Loucy (cell line): Measurements from ENCODE around the gene BTBD6.

Source experiments
- H2AFZ ChIP-seq: fragments of 200-600 bp; sonication (generic); 2 replicates; pipeline ENCODE4 v1.6.0; 2016; ENCODE audit warnings: antibody characterized with exemption, mild to moderate bottlenecking, low read length, moderate library complexity
- H3F3A ChIP-seq: fragments of 200-600 bp; 2 replicates; pipeline ENCODE4 v1.6.0; 2016; ENCODE audit warnings: antibody characterized with exemption, low read depth, mild to moderate bottlenecking
- H3K27me3 ChIP-seq: fragments of 200-600 bp; sonication (generic); 2 replicates; pipeline ENCODE4 v1.6.1; 2014; ENCODE audit warnings: low read length, mild to moderate bottlenecking; ENCODE audit not compliant: insufficient read depth, poor library complexity, severe bottlenecking
- H3K36me3 ChIP-seq: fragments of 200-600 bp; sonication (generic); 2 replicates; pipeline ENCODE4 v1.6.1; 2016; ENCODE audit warnings: low read length; ENCODE audit not compliant: insufficient read depth
- H3K4me1 ChIP-seq: fragments of 200-600 bp; sonication (generic); 2 replicates; pipeline ENCODE4 v1.5.1; 2014; ENCODE audit warnings: low read length, mild to moderate bottlenecking; ENCODE audit not compliant: insufficient read depth, poor library complexity, severe bottlenecking
- H3K4me2 ChIP-seq: fragments of 200-600 bp; sonication (generic); 2 replicates; pipeline ENCODE4 v1.6.0; 2014; ENCODE audit warnings: antibody characterized with exemption, low read length, low read depth, mild to moderate bottlenecking; ENCODE audit not compliant: poor library complexity, severe bottlenecking
- H3K4me3 ChIP-seq: fragments of 200-600 bp; sonication (generic); 2 replicates; pipeline ENCODE4 v1.5.1; 2014; ENCODE audit warnings: low read length, mild to moderate bottlenecking, mixed read lengths; ENCODE audit not compliant: poor library complexity, severe bottlenecking
- H3K79me2 ChIP-seq: fragments of 200-600 bp; sonication (generic); 2 replicates; pipeline ENCODE4 v1.6.1; 2014; ENCODE audit warnings: low read length; ENCODE audit not compliant: insufficient read depth
- H3K9ac ChIP-seq: fragments of 200-600 bp; sonication (generic); 2 replicates; pipeline ENCODE4 v1.6.0; 2014; ENCODE audit warnings: mild to moderate bottlenecking, low read depth, low read length, moderate library complexity; ENCODE audit not compliant: poor library complexity, severe bottlenecking
- H3K9me2 ChIP-seq: fragments of 200-600 bp; sonication (generic); replicated peaks from 2 replicates; pipeline ENCODE4 v1.6.1; 2016; ENCODE audit warnings: low read depth, low read length, mixed read lengths
- H3K9me3 ChIP-seq: fragments of 200-600 bp; sonication (generic); 2 replicates; pipeline ENCODE4 v1.6.1; 2014; ENCODE audit warnings: mild to moderate bottlenecking, antibody characterized with exemption, low read length, low read depth; ENCODE audit not compliant: insufficient read depth
- H4K20me1 ChIP-seq: fragments of 200-600 bp; sonication (generic); 2 replicates; pipeline ENCODE4 v1.6.0; 2014; ENCODE audit warnings: antibody characterized with exemption, low read length, mild to moderate bottlenecking; ENCODE audit not compliant: insufficient read depth, poor library complexity, severe bottlenecking
- CTCF ChIP-seq: fragments of 200-600 bp; sonication (generic); conservative IDR thresholded peaks from 2 replicates; pipeline ENCODE4 v1.5.1; 2014; ENCODE audit warnings: mild to moderate bottlenecking, antibody characterized with exemption, low read length
- EZH2phosphoT487 ChIP-seq: fragments of 200-600 bp; IDR thresholded peaks from 2 replicates; pipeline ENCODE4 v1.6.1; 2018; ENCODE audit warnings: antibody characterized with exemption, mild to moderate bottlenecking, moderate library complexity, borderline replicate concordance

BTBD6 gene

GRCh38 chr14:105256292-105256960 lies 8.1 kb downstream of the BTBD6 start:
- Histone ChIP-seq H3K4me1 (peaks cover 10% of the 10 kb centered on the region), H3K79me2 (no peaks in the 10 kb centered on the region), H4K20me1 (no peaks in the 10 kb centered on the region), H3K9me3 (no peaks in the 10 kb centered on the region), H3K36me3 (peaks cover 1% of the 10 kb centered on the region; the same call in 1 of the 2 replicates), H3K9me2 (no peaks in the 10 kb centered on the region), H3K27me3 (no peaks in the 10 kb centered on the region), H3F3A (no peaks in the 10 kb centered on the region), H3K9ac (no peak overlapping the region), H2AFZ (no peak overlapping the region), H3K4me3 (no peak overlapping the region), H3K4me2 (no peak overlapping the region)
- no peak for TF ChIP-seq EZH2phosphoT487
- TF ChIP-seq CTCF = no peak

- TF ChIP-seq EZH2phosphoT487 = no peak
- no peak for TF ChIP-seq CTCF
- Histone ChIP-seq H3K27me3 (no peaks in the 10 kb centered on the region), H3K36me3 (peaks cover 3% of the 10 kb centered on the region; the same call in 1 of the 2 replicates), H3K9ac (no peak overlapping the region), H3K4me1 (peaks cover 10% of the 10 kb centered on the region), H4K20me1 (no peaks in the 10 kb centered on the region), H3F3A (no peaks in the 10 kb centered on the region), H3K79me2 (no peaks in the 10 kb centered on the region), H3K4me2 (no peak overlapping the region), H3K4me3 (no peak overlapping the region), H3K9me2 (no peaks in the 10 kb centered on the region), H2AFZ (no peak overlapping the region), H3K9me3 (no peaks in the 10 kb centered on the region)
These were observed 9.1 kb downstream of the BTBD6 start for GRCh38 chr14:105257464-105257863.

GRCh38 chr14:105258846-105259245 lies 10.5 kb downstream of the BTBD6 start:
- Histone ChIP-seq H3K4me3 (no peak overlapping the region), H3K9me2 (no peaks in the 10 kb centered on the region), H3K79me2 (no peaks in the 10 kb centered on the region), H3K36me3 (peaks cover 13% of the 10 kb centered on the region; the same call in 1 of the 2 replicates), H3K9me3 (no peaks in the 10 kb centered on the region), H3F3A (no peaks in the 10 kb centered on the region), H3K4me2 (no peak overlapping the region), H3K27me3 (no peaks in the 10 kb centered on the region), H4K20me1 (no peaks in the 10 kb centered on the region), H3K4me1 (peaks cover 10% of the 10 kb centered on the region), H3K9ac (no peak overlapping the region), H2AFZ (no peak overlapping the region)
- no peak for TF ChIP-seq EZH2phosphoT487
- no peak for TF ChIP-seq CTCF
